ENCODE measurements around the gene FXYD3.
A peak's percentile ranks its signal among the peaks of the same experiment; 100 is the strongest.
"Not testable (repeated sequence)": the region's sequence is repeated elsewhere in the genome, so short reads cannot be mapped to it uniquely, and the experiment has no call there.

The FXYD3 gene

DNA sequence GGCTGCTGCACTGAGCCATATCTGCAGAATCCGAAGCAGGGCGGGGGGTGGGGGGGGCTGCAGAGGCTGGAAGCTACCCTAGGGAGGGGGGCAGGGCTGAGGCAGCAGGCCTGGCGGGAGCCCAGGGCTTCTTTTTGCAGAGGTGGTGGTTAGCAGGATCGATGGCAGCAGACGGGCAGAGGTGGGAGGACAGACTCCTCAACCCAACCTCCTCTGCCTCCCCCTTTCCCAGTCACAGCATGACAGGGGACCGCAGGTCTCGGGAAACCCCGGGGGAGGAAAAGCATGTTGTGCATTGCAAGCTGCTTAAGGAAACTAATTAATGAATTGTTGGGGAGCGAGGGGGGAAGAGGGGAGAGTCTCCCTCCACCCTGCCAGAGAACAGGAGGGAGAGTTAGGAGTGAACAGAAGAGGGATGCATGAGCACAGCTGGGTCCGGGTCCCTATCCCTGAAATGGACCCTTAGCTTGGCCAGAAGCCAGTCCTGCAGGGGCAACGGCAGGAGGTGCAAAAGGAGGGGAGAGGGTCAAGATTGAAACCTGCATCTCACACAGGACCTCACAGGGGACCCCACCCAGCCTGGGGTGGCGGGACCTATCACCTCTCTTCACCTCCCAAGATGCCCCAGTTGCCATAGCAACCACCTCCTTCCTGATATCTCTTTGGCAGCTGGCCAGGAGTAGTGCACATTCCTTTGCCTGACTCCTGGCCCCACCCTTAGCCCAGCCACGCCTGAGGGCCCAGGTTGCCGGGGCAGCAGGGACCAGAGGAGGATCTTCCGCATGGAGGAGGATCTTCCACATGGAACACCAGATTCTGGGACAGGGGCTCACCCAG lies 29.2 kb downstream of the FXYD3 start:
- DNase-seq = no peak

DNA sequence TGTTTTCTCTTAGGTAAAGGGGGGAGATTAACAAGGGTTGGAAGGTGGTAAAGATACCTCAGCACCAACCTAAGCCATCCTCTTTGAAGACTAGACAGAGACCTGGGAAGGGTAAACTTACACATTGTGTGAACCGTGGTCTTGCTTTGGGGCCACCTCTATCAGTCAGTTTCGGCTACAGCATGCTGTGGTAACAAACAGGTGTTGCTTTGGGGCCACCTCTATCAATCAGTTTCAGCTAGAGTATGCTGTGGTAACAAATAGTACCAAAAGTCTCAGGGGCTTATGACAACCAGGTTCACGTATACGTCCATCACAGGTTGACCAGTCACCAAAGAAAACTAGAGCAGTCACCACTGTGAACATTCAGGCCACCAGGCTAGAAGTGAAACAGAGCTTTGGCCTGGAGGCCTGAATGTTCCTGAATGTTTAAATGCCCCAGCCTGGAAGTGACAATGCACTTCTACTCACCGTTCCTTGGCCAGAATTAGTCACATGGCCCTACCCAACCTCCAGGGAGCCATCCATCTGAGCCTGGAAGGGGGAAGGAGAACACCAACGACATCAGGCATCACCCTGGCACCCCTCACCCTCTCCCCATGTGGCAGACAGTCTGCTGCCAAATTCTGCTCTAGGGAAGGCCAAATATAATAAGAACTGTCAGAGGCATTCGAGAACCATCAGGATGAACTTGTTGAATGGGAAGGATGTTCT lies 31.3 kb downstream of the FXYD3 start:
- DNase-seq = no peak

DNA sequence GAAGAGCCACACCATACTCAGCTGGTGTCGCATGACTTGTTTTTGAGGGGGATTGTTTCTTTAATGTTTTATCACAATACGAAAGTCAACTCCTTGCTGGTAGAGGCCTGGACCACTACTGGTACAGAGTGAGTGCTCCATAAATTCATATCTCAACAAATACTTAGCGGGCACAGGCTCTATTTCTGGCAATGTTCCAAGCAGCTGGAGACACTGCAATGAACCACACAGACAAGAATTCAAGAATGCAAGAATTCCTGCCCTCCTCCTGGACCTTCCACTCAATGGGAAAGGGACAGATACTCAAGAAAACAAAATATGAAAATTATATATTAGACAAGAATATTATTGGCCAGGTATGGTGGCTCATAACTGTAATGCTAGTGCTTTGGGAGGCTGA lies 33.8 kb downstream of the FXYD3 start:
- DNase-seq = no peak

DNA sequence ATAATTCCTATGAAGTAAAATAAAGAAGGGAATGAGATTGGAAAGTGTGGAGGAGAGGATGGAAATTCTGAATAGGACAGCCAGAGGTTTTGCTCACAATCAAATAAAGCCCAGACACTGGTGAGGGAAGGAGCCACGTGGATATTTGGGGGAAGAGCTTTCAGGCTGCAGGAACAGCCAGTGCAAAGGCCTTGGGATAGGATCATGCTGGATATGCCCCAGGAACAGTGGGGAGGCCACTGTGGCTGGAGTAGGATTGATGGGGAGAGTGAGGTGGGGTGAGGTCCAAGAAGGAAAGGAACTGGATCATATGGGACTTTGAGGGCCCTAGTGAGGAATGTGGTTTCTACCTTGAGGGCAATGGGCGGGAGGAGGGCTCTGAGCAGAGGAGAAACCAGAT lies 34.8 kb downstream of the FXYD3 start:
- DNase-seq = no peak

DNA sequence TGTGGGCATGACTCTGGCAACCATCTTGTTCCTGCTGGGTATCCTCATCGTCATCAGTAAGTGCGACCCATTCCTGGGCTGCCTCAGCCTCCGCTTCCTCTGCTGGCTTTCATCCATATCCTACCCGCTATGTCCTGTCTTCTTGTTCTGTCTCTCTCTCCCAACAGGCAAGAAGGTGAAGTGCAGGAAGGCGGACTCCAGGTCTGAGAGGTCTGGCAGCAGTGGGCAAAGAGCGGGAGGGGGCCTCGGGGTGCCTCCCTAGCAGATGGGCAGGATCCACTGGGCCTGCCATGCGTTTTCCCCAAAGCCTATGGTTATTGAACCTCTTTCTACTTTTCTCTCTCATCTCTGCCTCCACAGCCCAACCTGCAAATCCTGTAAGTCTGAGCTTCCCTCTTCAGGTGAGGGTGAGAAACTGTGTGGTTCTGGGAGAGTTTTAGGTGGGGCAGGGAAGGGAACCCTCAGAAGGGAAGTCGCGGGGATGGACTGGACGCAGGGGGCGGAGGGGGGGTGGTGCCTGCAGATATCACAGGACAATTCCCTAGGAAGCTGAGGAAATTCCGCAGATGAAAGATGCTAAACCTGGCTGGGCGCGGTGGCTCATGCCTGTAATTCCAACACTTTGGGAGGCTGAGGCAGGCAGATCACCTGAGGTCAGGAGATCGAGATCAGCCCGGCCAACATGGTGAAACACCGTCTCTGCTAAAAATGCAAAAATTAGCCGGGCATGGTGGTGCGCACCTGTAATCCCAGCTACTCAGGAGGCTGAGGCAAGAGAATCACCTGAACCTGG lies 35.8 kb downstream of the FXYD3 start:
- no peak for DNase-seq

DNA sequence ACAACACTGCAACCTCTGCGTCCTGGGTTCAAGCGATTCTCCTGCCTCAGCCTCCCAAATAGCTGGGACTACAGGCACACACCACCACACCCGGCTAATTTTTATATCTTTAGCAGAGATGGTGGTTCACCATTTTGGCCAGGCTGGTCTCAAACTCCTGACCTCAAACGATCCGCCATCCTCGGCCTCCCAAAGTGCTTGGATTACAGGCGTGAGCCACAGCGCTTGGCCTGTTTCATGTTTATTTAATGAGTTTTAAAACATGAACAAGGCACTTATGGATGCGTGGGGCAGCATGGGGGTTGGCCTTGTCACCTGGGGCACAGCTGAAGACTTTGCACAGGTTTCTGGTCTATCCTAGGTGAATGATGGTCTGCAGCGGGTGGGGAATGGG lies 37.5 kb downstream of the FXYD3 start:
- not testable (repeated sequence) for DNase-seq

DNA sequence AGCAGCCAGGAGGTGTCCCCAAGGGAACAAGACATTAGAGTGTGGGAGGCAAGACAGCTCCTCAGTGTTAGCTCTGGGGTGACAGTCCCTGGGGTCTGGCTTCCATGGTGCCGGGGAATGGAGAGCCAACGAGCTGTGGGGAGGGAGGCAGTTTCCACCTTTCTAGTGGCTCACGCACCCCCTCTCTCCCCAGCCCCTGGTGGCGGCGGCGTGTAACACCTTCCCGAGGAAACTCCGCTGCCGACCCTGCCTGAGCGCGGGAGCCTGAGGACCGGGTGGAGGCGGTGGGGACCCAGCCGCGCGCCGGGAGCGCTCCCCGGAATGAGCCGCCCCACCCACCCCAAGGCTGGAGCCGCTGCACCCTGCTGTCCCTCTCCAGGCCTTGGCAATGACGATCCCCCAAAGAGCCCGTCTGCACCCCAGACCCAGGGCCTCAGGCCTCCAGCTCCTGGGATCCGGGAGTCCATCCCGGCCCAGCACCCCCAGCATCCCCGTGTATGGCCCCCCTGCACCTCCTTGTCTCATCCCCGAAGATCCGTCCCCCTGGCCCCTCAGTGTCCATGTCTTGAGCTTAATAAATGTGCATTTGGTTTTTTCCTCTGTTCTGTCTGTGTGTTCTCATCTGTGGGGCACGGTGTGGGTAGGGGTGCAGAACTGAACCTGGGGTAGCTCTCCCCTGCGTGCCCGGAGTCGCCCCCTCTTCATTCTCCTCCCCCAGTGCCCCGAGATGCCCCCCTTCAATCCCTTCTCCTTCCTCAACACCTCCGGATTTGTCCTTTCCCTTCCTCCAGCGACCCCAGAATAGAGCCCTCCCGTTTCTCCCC lies 38.3 kb downstream of the FXYD3 start:
- DNase-seq = peak; percentile 26

DNA sequence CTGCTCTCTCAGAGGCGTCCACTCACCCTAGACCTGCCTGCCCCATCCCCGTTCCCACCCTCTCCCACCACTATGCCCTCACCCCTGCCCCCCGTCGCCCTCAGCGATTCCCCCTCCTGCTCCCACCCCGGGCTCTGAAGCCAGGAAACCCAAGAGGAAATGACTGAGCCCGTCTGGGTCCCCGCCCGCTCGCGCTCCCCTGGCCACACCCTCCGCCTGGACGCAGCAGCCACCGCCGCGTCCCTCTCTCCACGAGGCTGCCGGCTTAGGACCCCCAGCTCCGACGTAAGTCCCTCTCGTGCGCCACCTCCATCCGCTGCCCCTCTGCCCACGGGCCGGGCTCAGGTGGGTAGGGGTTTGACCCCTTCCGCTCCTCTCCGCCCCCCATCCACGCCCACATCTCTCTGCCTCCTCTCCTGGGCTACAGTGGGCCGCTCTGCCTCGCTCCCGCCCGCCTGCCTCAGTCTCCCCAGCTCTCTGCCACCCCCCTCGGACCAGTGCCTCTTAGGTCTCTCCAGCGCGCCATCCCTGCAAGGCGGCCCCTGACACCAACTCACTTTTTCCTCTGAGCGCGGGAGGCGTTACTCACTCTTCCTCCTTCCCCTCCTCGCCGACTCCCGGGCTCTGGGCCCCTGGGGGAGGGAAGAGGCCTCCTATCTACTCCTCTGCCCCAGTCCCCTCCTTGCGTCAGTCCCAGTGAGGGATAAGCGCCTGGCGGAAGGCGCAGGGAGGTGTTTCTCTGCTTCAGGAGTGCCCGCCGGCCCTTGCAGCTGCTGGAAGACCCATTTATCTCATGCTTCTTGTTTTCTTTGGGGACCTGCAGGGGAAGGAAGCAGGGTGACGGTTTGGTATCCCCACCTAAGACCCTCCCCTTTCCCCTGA lies 39.1 kb downstream of the FXYD3 start, which contains the start of gene FXYD5:
TSS of gene FXYD5 (plus strand) at position 211 of the 882 bp plus-strand sequence. CDS start 816 bp downstream, outside the sequence.
- DNase-seq = no peak

DNA sequence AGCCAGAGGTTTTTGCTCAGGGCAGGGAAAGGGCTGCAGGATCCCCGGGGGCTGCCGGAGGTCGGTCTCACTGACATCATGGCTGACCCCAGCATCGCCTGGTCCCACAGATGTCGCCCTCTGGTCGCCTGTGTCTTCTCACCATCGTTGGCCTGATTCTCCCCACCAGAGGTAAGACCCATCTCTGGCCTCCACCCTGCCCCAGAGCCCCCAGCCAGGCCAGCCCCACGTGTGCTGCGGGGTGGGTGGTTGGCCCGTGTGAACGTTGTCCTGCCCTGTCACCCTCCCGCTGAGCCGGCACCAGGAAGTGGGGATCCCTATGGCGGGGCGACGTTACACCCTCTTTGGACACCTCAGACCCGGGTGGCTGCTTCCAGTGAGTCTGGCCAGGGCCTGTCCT lies 39.8 kb downstream of the FXYD3 start:
- DNase-seq = no peak

DNA sequence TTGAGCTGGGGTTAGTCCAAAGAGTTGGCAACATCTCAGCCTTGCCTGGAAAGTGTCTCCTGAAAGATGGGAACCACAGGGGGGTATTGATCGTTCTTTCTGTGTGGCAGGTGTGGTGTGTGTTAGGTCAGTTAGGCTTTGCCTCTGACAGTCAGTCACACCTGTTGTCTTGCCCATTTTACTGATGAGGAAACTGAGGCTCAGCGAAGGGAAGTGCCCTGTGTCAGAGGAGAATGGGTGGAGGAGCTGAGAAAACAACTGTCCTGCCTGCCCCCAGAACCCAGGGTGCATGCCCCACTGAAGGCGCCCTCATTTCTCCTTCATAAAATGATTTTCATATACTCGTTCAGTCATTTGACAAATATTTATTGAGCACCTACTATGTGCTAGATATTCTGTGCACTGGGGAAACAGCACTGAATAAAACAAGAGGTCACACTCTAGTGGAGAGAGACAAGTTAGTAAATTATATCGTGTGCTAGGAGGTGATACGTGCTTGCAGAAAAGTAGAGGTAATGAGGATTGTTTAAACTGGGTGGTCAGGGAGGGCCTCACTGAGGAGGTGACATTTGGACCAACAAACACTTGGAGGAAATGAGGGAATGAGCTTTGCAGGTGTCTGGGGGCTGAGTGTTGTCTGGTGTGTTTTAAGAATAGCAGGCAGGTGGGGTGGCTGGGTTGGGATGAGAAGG lies 40.5 kb downstream of the FXYD3 start:
- no peak for DNase-seq

DNA sequence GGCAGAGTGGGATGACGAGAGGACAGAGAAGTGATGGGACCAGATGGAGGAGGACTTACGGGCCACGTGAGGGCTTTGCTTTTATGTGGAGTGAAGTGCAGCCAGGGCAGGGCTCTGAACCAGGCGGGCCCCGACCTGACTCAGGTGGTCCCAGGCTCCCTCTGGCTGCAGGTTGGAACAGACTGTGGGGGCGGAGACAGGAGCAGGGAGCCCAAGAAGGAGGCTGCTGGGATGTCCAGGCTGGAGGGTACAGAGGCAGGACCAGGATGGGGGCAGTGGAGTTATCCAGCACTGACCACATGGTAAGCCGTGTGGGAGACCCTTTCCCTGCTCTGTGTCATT lies 41.0 kb downstream of the FXYD3 start:
- no peak for DNase-seq

DNA sequence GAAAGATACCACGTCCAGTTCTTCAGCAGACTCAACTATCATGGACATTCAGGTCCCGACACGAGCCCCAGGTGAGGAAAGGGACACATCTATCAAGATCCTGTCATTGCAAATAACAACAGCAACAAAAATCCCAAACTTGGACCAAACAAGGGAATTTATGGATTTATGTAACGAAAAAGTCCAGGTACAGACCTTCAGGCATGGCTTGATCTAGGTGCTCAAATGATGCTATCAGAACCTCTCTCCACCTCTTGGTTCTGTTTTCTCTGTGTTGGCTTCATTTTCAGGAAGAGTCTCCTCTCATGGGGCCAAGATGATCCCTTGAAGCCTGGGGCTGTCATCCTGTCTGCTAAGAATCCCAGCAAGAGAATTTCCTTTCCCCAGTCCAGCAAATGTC lies 41.8 kb downstream of the FXYD3 start:
- no peak for DNase-seq

DNA sequence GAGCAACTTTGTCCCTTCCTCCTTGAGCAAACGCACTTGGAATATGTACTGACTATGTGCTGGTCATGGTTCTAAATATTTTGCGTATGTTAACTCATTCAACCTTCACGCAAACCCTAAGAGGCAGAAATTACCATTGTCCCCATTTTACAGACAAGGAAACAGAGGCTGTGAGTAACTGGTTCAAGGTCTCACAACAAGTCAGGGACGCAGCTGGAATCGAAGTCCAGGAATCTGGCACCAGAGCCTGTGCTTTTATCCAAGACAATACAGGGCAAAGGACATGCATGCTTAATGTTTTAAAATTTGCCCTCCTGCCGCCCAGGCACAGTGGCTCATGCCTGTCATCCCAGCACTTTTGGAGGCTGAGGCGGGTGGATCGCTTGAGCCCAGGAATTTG lies 44.0 kb downstream of the FXYD3 start:
- no peak for DNase-seq

DNA sequence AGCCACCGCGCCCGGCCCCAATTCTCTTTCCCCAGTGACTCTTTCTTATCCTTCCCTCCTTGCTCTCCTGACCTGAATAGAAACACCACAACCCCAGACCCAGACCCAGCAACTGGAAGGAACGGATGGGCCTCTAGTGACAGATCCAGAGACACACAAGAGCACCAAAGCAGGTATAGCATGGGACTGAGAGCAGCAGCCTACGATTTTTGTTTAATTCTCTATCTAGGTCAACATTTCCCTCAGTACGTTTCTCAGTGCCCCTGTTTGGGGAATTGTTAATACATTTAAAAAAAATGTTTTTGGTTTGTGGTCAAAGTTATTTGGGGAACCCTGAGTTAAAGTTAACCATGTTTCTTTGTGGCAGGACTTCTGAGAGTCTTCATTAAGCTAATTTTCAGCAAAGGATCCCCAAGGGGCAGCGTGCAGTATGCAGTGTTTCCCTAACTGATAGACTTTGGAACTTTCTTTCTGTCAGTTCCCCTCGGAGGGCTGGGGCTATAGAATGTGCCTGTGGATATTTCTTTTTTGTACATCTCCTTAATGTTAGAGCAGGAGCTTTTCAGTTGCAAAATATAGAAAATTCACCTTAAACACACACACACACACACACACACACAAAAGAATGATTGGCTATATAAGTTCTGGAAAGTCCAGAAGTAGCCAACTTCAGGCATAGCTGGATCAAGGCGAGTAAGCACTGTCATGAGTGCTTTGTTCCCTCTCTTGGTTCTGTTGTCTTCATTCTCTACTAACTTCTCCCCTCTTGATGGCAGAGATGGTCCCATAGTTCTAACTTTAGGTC lies 45.2 kb downstream of the FXYD3 start:
- DNase-seq = no peak

DNA sequence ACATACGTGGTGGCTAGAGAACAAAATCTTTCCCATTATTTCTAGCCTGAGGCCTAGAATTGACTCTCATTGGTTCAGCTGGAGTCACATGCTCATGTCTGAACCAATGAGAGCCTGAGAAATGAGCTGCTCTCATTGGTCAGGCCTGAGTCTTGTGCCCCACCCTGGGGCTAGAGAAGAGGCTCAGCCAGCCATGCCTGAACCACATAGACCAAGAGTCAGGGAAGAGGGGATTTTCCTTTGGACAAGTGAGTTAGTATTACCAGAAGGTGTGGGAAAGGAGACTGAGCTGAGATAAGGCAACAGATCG lies 45.8 kb downstream of the FXYD3 start:
- no peak for DNase-seq

DNA sequence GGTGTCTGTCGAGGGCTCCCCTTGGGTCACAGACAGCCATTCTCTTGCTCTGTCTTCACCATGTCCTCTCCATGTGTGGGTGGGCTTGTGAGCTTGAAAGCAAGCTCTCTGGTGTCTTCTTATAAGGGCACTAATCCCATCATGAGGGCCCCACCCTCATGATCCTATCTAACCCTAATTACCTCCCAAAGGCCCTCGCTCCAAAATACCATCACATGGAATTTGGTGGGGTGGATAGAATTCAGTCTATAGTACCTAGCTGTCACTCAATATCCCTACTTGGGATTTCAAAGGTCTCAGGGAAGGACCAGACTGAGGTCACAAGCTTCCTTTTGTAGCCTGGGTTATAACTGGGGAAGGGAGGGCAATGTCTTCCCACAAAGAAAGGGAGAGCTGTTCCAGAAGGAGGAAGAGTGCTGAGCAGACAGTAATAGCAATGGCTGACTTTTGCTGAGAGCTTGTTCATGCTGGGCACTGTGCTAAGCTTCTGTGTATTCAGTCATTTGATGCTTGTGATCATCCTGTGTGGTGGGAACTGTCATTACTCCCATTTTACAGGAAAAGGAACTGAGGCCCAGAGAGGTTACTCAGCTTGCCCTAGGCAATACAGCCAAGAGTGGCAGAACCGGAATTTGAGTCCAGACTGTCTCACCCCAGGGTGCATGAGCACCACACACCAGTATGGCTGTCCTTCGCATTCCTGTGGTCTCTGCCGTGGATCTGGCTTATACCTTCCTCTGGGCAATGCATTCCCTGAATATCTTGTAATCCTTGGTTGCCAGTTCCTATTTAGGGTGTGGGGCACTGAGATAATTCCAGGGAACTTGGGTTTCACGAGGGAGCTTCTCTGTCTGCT lies 47.1 kb downstream of the FXYD3 start:
- DNase-seq = no peak

DNA sequence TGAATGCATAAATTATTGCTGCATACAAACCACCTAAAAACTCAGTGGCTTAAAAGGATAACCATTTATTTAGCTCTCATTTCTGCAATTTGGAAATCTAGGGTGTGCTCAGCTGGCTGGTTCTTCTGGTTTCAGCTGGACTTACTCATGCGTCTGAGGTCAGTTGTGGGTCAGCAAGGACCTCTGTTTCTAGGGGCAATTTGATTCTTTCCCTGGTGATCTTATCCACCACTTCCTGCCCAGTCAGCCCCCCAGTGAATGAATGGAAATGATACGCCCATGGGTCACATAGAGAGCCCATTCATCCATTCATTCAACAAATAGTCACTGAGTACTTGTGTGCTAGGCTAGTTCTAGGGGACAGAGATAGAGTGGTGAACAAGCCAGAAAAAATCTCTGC lies 48.8 kb downstream of the FXYD3 start:
- DNase-seq = no peak

DNA sequence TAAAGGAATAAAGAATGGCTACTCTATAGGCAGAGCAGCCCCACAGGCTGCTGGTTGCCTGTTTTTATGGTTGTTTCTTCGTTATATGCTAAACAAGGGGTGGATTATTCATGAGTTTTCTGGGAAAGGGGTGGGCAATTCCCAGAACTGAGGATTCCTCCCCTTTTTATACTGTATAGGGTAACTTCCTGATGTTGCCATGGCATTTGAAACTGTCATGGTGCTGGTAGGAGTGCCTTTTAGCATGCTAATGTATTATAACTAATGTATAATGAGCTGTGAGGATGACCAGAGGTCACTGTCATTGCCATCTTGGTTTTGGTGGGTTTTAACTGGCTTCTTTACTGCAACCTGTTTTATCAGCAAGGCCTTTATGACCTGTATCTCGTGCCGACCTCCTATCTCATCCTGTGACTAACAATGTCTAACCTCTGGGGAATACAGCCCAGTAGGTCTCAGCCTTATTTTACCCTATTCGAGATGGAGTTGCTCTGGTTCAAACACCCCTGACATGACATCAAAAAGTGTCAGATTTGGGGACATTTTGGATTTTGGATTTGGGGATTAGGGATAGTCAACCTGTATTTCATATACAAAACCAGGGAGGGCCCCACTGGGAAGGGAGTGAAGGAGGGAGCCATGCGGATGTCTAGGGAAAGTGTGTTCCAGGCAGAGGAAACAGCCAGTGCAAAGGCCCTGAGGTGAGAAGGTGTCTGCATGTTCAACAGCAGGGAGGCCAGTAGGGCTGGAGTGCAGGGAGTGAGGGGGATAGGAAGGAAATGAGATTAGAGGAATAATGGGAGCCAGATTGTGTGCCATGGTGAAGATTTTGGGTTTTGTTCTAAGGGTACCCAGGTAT lies 49.8 kb downstream of the FXYD3 start:
- no peak for DNase-seq
